HG02885 (cell line): ENCODE data around the gene PLTP.
"Not testable (repeated sequence)": the region's sequence is repeated elsewhere in the genome, so short reads cannot be mapped to it uniquely, and the experiment has no call there.

Experiments
- ATAC-seq: cut with Tn5 transposase; IDR thresholded peaks from one replicate; pipeline ENCODE4 v1.9.1; 2021; ENCODE audit warnings: mild to moderate bottlenecking; ENCODE audit not compliant: unreplicated experiment, poor library complexity

Gene PLTP

GRCh38 chr20:45901332-45901731 is 10.6 kb downstream of the PLTP start:
- not testable (repeated sequence) for ATAC-seq

DNA sequence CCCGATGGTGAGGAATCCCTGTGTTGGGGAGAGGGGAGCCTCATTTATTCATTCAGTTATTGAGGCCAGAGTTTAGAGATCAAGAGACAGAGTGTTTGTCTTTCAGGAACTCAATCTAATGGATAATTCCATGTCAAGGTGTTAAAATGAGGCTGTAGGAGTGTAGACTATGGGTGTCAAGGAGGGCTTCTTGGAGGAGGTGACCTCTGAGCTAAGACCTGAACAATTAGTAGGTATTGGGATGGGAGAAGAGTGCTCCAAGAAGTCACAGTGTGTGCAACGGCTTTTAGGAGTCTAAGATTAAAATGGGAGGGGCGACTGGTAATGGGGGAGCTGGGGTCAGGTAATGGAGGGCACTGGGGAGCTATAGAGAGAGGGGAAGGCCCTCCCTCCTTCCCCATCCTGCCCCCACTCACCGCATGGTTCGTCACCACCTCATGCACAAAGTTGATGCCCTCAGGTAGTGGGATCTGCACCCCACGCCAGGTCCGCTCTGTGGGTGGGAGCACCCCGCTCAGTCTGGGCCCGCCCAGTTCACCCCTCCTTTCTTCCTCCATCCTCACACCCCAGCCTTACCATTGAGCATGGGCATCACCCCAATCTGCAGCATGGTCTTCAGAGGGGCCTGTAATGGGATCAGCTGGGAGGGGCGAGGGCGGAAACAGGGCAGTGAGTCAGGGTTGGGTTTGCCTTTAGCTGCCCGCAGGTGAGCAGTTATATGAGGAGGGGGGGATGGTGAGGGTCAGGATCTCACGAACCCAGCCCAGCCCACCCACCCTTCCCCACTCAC is 12.7 kb downstream of the PLTP start:
- ATAC-seq: no peak

DNA sequence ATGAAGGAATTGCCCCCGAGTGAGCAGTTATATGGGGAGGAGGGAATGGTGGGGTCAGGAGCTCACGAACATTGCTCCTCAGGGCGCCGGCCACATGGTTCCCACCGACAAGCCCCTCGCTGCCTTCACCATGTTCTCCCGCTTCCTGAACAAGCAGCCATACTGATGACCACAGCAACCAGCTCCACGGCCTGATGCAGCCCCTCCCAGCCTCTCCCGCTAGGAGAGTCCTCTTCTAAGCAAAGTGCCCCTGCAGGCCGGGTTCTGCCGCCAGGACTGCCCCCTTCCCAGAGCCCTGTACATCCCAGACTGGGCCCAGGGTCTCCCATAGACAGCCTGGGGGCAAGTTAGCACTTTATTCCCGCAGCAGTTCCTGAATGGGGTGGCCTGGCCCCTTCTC is 13.7 kb downstream of the PLTP start:
- ATAC-seq: no peak

DNA sequence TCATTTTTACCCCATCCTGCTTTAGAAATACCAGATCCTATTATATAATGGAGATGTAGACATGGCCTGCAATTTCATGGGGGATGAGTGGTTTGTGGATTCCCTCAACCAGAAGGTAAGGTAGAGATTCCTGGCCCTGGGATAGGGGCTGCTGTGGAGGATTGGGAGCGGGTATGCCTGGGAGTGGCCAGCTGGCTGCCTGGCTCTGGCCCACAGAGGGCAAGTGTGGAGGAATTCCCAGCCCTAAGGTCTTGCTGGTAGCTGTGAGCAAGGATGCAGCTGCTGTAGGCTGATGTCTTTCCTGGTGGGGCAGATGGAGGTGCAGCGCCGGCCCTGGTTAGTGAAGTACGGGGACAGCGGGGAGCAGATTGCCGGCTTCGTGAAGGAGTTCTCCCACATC is 14.3 kb downstream of the PLTP start:
- no peak for ATAC-seq

GRCh38 chr20:45897289-45897688 is 14.7 kb downstream of the PLTP start:
- ATAC-seq: no peak

DNA sequence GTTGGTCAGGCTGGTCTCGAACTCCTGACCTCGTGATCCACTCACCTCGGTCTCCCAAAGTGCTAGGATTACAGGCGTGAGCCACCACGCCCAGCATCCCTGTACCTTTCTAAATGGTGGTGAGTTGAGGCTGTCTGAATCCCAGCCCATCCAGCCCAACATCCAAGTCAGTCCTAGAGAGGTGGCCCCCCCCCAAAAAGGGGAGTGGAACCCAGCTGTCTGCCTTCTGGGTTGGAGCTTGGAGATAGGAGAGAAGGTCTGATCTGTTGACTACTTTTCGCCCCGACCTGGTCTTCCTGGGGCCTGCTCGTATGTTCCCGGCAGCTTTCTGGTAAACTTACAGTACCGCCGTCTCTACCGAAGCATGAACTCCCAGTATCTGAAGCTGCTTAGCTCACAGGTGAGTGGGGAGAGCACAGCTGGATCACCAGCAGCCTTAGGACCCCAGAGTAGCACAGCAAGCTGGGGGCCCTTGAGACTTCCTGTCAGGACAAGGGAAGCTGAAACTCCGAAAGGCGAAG is 15.3 kb downstream of the PLTP start:
- no peak for ATAC-seq

- ATAC-seq: no peak
These were observed 17.2 kb downstream of the PLTP start for GRCh38 chr20:45894797-45895196.

DNA sequence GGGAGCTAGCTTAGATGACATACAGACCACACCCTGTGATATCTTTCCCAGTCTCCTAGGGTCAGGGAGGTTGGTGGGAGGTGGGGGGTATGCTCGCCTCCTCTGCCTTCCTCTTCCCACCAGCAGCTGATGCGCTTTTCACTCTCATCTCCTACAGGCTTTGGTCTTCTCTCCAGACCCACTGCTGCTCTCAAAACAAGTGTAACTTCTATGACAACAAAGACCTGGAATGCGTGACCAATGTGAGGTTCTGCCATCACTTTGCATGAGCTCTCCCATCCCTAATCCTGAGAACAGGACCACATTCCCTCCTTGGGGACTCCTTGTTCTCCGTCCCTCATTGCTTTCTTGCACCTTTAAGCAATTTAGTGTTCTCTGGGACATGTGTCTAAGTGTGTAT is 18.1 kb downstream of the PLTP start:
- ATAC-seq: no peak

- ATAC-seq: no peak
These were observed 19.0 kb downstream of the PLTP start for GRCh38 chr20:45892828-45893500.

DNA sequence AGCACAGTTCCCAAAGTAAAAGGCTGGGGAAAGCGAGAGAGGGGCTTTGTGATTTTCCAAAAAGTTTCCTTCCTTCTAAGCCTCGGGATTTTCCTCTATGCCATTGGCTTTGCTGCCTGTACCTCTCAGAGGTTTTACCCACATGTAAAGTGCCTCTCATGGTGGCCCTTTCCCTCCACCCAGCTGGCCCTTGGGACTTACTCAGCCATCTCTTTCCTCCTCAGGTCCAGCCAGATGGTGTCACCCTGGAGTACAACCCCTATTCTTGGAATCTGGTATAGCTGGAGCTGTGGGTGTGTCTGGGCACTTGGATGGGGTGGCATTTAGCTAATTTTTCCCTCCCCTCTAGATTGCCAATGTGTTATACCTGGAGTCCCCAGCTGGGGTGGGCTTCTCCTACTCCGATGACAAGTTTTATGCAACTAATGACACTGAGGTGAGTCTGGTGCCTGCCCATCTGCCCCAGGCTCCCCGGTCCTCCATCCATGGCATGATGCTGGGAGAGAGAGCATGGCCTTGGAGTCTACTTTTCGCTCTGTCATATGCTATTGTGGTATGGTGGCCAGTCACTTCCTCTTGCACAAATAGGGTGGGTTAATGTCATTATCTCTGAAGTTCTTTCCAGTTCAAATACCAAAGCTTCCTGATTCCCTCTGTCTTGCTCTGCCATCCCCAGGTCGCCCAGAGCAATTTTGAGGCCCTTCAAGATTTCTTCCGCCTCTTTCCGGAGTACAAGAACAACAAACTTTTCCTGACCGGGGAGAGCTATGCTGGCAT is 19.7 kb downstream of the PLTP start:
- no peak for ATAC-seq

DNA sequence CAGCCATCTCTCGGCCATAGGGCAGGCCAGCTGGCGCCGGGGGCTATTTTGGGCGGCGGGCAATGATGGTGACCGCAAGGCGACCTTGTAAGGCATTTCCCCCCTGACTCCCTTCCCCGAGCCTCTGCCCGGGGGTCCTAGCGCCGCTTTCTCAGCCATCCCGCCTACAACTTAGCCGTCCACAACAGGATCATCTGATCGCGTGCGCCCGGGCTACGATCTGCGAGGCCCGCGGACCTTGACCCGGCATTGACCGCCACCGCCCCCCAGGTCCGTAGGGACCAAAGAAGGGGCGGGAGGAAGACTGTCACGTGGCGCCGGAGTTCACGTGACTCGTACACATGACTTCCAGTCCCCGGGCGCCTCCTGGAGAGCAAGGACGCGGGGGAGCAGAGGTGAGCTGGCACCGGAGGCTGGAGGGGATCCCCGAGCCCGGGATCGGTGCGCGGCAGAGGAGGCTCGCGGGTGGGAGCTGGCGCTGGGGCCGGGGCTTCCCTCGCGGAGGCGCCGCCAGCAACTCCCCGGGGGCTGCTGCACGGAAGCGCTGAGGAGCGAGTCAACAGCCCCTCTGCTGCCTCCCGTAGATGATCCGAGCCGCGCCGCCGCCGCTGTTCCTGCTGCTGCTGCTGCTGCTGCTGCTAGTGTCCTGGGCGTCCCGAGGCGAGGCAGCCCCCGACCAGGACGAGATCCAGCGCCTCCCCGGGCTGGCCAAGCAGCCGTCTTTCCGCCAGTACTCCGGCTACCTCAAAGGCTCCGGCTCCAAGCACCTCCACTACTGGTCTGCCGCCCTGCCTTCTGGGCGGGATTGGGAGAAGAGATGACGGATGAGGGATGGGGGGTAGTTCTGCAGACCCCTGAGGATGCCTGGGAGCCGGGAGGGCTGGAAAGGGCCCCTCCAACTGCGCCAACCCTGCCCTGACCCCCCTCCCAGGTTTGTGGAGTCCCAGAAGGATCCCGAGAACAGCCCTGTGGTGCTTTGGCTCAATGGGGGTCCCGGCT is 20.7 kb downstream of the PLTP start, which contains the start of the genes CTSA and NEURL2:
Gene CTSA (plus strand): TSS at position 351 of the 999 bp plus-strand sequence. CDS start 234 bp downstream, at position 585.
Gene NEURL2 (minus strand): TSS at position 224 of the 999 bp plus-strand sequence. CDS start 217 bp downstream, at position 7.
- ATAC-seq: peak; percentile 78

GRCh38 chr20:45890077-45890984 is 21.6 kb downstream of the PLTP start:
- peak; percentile 27 for ATAC-seq

DNA sequence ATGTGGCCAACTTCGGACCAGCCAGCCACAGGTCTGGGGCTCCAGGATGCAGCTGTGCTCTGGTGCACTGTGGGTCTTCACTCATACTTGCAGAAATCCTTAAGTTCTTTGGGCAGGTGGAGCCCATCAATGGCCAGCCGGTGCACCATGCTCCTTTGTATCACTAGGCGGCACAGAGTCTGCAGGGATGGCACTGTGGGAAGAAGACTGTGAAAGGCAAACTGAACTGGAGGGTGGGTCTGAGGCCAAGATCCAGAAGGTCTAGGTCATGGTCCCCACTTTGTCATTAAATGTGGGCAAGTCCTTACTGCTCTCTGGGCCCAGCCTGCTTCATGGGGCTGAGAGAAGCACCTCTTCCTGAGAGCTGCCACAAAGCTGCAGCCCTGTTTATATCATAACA is 23.3 kb downstream of the PLTP start:
- no peak for ATAC-seq

GRCh38 chr20:45887346-45887715 is 24.6 kb downstream of the PLTP start, which contains the start of gene SPATA25:
Gene SPATA25, minus strand, starts transcription at chr20:45887622. Its CDS starts 32 bp downstream, at chr20:45887590.
- ATAC-seq: no peak

DNA sequence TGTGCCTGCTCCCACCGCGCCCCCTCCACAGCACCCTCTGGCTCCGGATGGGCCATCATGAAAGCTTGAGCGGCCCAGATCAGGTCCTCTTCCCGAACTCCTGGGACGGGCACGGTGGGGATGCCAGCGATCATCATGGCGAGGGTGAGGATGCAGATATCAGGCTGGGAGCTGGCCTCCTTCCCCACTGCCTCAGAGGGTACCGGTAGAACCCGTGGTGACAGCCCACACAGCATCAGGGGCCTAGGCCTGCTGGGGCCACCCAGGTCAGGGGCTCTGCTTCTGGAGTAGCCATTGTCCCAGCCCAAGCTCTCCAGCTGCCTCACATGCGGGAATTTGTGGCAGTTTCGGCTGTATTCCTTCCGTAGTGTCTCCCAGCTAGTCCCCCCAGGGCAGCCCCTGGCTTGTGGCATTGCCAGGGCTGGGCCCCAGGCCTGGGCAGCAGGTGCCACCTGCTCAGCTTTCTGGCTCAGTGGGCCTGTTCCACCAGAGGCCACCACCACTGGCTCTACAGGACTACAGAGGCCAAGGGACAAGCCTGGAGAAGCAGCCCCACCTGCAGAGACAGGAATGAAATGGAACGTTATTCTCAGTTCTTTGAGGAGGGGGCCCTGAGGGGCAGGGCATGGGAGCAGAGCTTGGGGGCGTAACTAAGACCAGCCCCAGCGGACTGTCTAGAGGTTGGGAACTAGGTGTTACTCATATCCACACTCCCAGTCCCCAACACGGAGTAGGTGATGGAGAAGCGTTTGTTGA is 25.2 kb downstream of the PLTP start:
- ATAC-seq: no peak

- ATAC-seq: no peak
These were observed 28.9 kb downstream of the PLTP start for GRCh38 chr20:45883100-45883469.

- ATAC-seq: no peak
These were observed 29.4 kb downstream of the PLTP start for GRCh38 chr20:45882469-45883099.
